WTC11 (cell line): Measurements from ENCODE around the gene KIRREL3. TPM values are rescaled to one million over a fixed set of nuclear protein-coding genes. Genes with fewer than 3 reads are reported as not detected.

Experiments
- ATAC-seq: fragments of 200-7000 bp; cut with Tn5 transposase; 2 replicates; pipeline ENCODE4 v1.10.0; 2021; ENCODE audit warnings: mild to moderate bottlenecking, moderate library complexity
- CTCF ChIA-PET: fragments of 300-600 bp; sonication (Branson Sonifier 250); formaldehyde crosslinking; loops from one replicate; lab custom pipeline; 2021; ENCODE audit warnings: antibody characterized with exemption; lab: Charles Lee
- POLR2A ChIA-PET: fragments of 350-600 bp; sonication (Branson Sonifier 250); formaldehyde crosslinking; loops from one replicate; lab custom pipeline; 2021; ENCODE audit warnings: antibody characterized with exemption; lab: Charles Lee
- DNase-seq: peaks from one replicate; pipeline ENCODE4 v3.0.0; 2021; ENCODE audit warnings: low spot score
- H3K27ac Mint-ChIP-seq: 2 replicates; pipeline ENCODE4 v1.8.0; 2021; ENCODE audit warnings: mixed read lengths
- H3K27me3 Mint-ChIP-seq: 2 replicates; pipeline ENCODE4 v1.8.0; 2021; ENCODE audit warnings: low read depth, mild to moderate bottlenecking, moderate library complexity, mixed read lengths
- H3K36me3 Mint-ChIP-seq: 2 replicates; pipeline ENCODE4 v1.8.0; 2021; ENCODE audit warnings: mixed read lengths
- H3K4me1 Mint-ChIP-seq: 2 replicates; pipeline ENCODE4 v1.8.0; 2022; ENCODE audit warnings: mixed read lengths
- H3K4me3 Mint-ChIP-seq: 2 replicates; pipeline ENCODE4 v1.8.0; 2021; ENCODE audit warnings: mild to moderate bottlenecking, moderate library complexity, mixed read lengths
- H3K9me3 Mint-ChIP-seq: 2 replicates; pipeline ENCODE4 v1.8.0; 2021; ENCODE audit warnings: mixed read lengths
- CREM ChIP-seq: sonication (generic); formaldehyde crosslinking; IDR thresholded peaks from 2 replicates; pipeline ENCODE4 v1.8.1; 2022; ENCODE audit warnings: mild to moderate bottlenecking, missing genetic modification reagents, moderate library complexity
- E2F1 ChIP-seq: sonication (generic); formaldehyde crosslinking; IDR thresholded peaks from 2 replicates; pipeline ENCODE4 v1.8.0; 2022; ENCODE audit warnings: mild to moderate bottlenecking, missing genetic modification reagents
- ETV6 ChIP-seq: sonication (generic); formaldehyde crosslinking; IDR thresholded peaks from 2 replicates; pipeline ENCODE4 v1.8.1; 2022; ENCODE audit warnings: mild to moderate bottlenecking, missing genetic modification reagents
- HMGA2 ChIP-seq: fragments of 250-450 bp; sonication (Bioruptor Pico); IDR thresholded peaks from 2 replicates; pipeline ENCODE4 v1.4.0; 2021; ENCODE audit warnings: mild to moderate bottlenecking, moderate library complexity
- IRF1 ChIP-seq: sonication (generic); formaldehyde crosslinking; IDR thresholded peaks from 2 replicates; pipeline ENCODE4 v1.8.0; 2023; ENCODE audit warnings: missing genetic modification reagents
- JUN ChIP-seq: sonication (generic); formaldehyde crosslinking; IDR thresholded peaks from 2 replicates; pipeline ENCODE4 v1.8.0; 2023; ENCODE audit warnings: mild to moderate bottlenecking, missing genetic modification reagents
- NFATC4 ChIP-seq: fragments of 250-450 bp; sonication (Bioruptor Pico); IDR thresholded peaks from 2 replicates; pipeline ENCODE4 v1.9.0; 2021; ENCODE audit warnings: mild to moderate bottlenecking
- NR2C2 ChIP-seq: sonication (generic); formaldehyde crosslinking; IDR thresholded peaks from 2 replicates; pipeline ENCODE4 v1.8.0; 2022; ENCODE audit warnings: mild to moderate bottlenecking, missing genetic modification reagents
- OVOL2 ChIP-seq: fragments of 250-450 bp; sonication (Bioruptor Pico); IDR thresholded peaks from 2 replicates; pipeline ENCODE4 v1.9.0; 2021; ENCODE audit warnings: mild to moderate bottlenecking, borderline replicate concordance
- PRDM15 ChIP-seq: sonication (generic); formaldehyde crosslinking; IDR thresholded peaks from 2 replicates; pipeline ENCODE4 v1.8.0; 2022; ENCODE audit warnings: missing genetic modification reagents
- SMAD4 ChIP-seq: sonication (generic); formaldehyde crosslinking; IDR thresholded peaks from 2 replicates; pipeline ENCODE4 v1.8.0; 2022; ENCODE audit warnings: mild to moderate bottlenecking, missing genetic modification reagents
- SOX15 ChIP-seq: fragments of 250-450 bp; sonication (Bioruptor Pico); IDR thresholded peaks from 2 replicates; pipeline ENCODE4 v1.9.0; 2021; ENCODE audit warnings: mild to moderate bottlenecking
- TCF7 ChIP-seq: sonication (generic); formaldehyde crosslinking; IDR thresholded peaks from 2 replicates; pipeline ENCODE4 v1.8.0; 2022; ENCODE audit warnings: mild to moderate bottlenecking, low read depth, missing genetic modification reagents, moderate library complexity
- TEAD1 ChIP-seq: sonication (generic); formaldehyde crosslinking; IDR thresholded peaks from 2 replicates; pipeline ENCODE4 v1.8.0; 2022; ENCODE audit warnings: mild to moderate bottlenecking, missing genetic modification reagents
- ZBTB21 ChIP-seq: sonication (generic); formaldehyde crosslinking; IDR thresholded peaks from 2 replicates; pipeline ENCODE4 v1.8.1; 2023; ENCODE audit warnings: mild to moderate bottlenecking, missing genetic modification reagents, borderline replicate concordance
- ZNF138 ChIP-seq: sonication (generic); formaldehyde crosslinking; conservative IDR thresholded peaks from 2 replicates; pipeline ENCODE4 v1.8.1; 2022; ENCODE audit warnings: mild to moderate bottlenecking, moderate library complexity, missing genetic modification reagents
- ZNF317 ChIP-seq: sonication (generic); formaldehyde crosslinking; IDR thresholded peaks from 2 replicates; pipeline ENCODE4 v1.8.1; 2023; ENCODE audit warnings: low read depth, mild to moderate bottlenecking, moderate library complexity, missing genetic modification reagents, borderline replicate concordance
- ZNF396 ChIP-seq: fragments of 250-450 bp; sonication (Bioruptor Pico); IDR thresholded peaks from 2 replicates; pipeline ENCODE4 v1.8.0; 2021; ENCODE audit warnings: mild to moderate bottlenecking, moderate library complexity, borderline replicate concordance
- ZNF423 ChIP-seq: fragments of 250-450 bp; sonication (Bioruptor Pico); IDR thresholded peaks from 2 replicates; pipeline ENCODE4 v2.1.2; 2022; ENCODE audit warnings: mild to moderate bottlenecking, moderate library complexity
- ZNF512 ChIP-seq: sonication (generic); formaldehyde crosslinking; IDR thresholded peaks from 2 replicates; pipeline ENCODE4 v1.8.1; 2022; ENCODE audit warnings: missing genetic modification reagents, borderline replicate concordance
- ZSCAN18 ChIP-seq: fragments of 250-450 bp; sonication (Bioruptor Pico); IDR thresholded peaks from 2 replicates; pipeline ENCODE4 v2.1.2; 2022; ENCODE audit warnings: mild to moderate bottlenecking, moderate library complexity
- total RNA-seq: library from RNA; stranded (reverse); gene quantifications from 3 replicates; pipeline ENCODE4 v1.2.3, GENCODE V29; 2021

Gene KIRREL3
- total RNA-seq, 1 experiment from 2014 or later, result 0.59 TPM

GRCh38 chr11:126533560-126533959, 467.0 kb downstream of the KIRREL3 start (continued):
- TF ChIP-seq JUN (CRISPR knock-in tag) (no peak), ZNF317 (no peak), ZNF423 (CRISPR knock-in tag) (no peak), ZBTB21 (no peak), TCF7 (CRISPR knock-in tag) (no peak), HMGA2 (CRISPR knock-in tag) (no peak)

GRCh38 chr11:126530416-126530815, 470.2 kb downstream of the KIRREL3 start:
- Mint-ChIP-seq H3K4me1 (no peaks in the 10 kb centered on the region), H3K27me3 (no peaks in the 10 kb centered on the region), H3K36me3 (no peaks in the 10 kb centered on the region), H3K27ac (no peak overlapping the region), H3K4me3 (no peak overlapping the region), H3K9me3 (no peaks in the 10 kb centered on the region)
- no peak for DNase-seq
- TF ChIP-seq PRDM15 (CRISPR knock-in tag) (no peak), ZNF512 (CRISPR knock-in tag) (no peak), ZSCAN18 (CRISPR knock-in tag) (no peak), TEAD1 (no peak), SMAD4 (CRISPR knock-in tag) (no peak), ETV6 (CRISPR knock-in tag) (no peak)
- POLR2A ChIA-PET, result no interaction called here
- CTCF ChIA-PET, result interaction anchor here (0.5 to 1.2 kb wide), 2 partner anchors 76 to 88 kb away, joined by 3 read pairs; no protein-coding TSS in a partner anchor
- no peak for ATAC-seq

- CTCF ChIA-PET, result no interaction called here
- TF ChIP-seq SMAD4 (CRISPR knock-in tag), result no peak
- TF ChIP-seq E2F1 (CRISPR knock-in tag), result no peak
- TF ChIP-seq ZNF512 (CRISPR knock-in tag), result no peak
- no peak for TF ChIP-seq OVOL2 (CRISPR knock-in tag)
- no peak for TF ChIP-seq ZNF396 (CRISPR knock-in tag)
- TF ChIP-seq ZSCAN18 (CRISPR knock-in tag), result no peak
- TF ChIP-seq NFATC4 (CRISPR knock-in tag), result no peak
- no peak for TF ChIP-seq IRF1 (CRISPR knock-in tag)
- TF ChIP-seq JUN (CRISPR knock-in tag), result no peak
- TF ChIP-seq NR2C2, result no peak
- TF ChIP-seq ZNF138 (CRISPR knock-in tag), result no peak
- TF ChIP-seq SOX15 (CRISPR knock-in tag), result no peak
- no peak for TF ChIP-seq CREM (CRISPR knock-in tag)
- TF ChIP-seq, all 79 proteins: peak for 0
- ATAC-seq (no peak), DNase-seq (no peak)
- no peaks in the 10 kb centered on the region for H3K4me1 Mint-ChIP-seq
- no peaks in the 10 kb centered on the region for H3K36me3 Mint-ChIP-seq
- POLR2A ChIA-PET, result no interaction called here
- no peaks in the 10 kb centered on the region for H3K9me3 Mint-ChIP-seq
- H3K27ac Mint-ChIP-seq, result no peak overlapping the region
- no peak overlapping the region for H3K4me3 Mint-ChIP-seq
- H3K27me3 Mint-ChIP-seq, result no peaks in the 10 kb centered on the region
Observed at GRCh38 chr11:126529037-126529436, 471.5 kb downstream of the KIRREL3 start.
